ENCODE measurements around the gene RTEL1. TPM values are rescaled to one million over a fixed set of nuclear protein-coding genes. Genes with fewer than 3 reads are reported as not detected.

RTEL1 gene
- total RNA-seq, 2 donors from 2014 or later, result 7.3 to 50.4 TPM

GRCh38 chr20:63619086-63619485 lies 39.0 kb upstream of the RTEL1 start:
- WGBS, 2 donors, result 92 to 94% methylated on average over 12 to 16 of the region's 16 CpGs
- no peaks in the 10 kb centered on the region for H3K4me1 ChIP-seq
- TF ChIP-seq, protein P1, sequence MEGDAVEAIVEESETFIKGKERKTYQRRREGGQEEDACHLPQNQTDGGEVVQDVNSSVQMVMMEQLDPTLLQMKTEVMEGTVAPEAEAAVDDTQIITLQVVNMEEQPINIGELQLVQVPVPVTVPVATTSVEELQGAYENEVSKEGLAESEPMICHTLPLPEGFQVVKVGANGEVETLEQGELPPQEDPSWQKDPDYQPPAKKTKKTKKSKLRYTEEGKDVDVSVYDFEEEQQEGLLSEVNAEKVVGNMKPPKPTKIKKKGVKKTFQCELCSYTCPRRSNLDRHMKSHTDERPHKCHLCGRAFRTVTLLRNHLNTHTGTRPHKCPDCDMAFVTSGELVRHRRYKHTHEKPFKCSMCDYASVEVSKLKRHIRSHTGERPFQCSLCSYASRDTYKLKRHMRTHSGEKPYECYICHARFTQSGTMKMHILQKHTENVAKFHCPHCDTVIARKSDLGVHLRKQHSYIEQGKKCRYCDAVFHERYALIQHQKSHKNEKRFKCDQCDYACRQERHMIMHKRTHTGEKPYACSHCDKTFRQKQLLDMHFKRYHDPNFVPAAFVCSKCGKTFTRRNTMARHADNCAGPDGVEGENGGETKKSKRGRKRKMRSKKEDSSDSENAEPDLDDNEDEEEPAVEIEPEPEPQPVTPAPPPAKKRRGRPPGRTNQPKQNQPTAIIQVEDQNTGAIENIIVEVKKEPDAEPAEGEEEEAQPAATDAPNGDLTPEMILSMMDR (IDR thresholded peaks at IDR 0.05), result no peak
- no peak for TF ChIP-seq POLR2A (IDR thresholded peaks at IDR 0.05)
- peaks cover 0 to 5% of the 10 kb centered on the region in 2 donors for H3K36me3 ChIP-seq (replicated peaks in 1 of 2; ENCODE audit: insufficient read depth in 1 of 2, low read depth in 2 of 2)
- ATAC-seq (no peak), DNase-seq (no peak)
- no peak overlapping the region for H3K27ac ChIP-seq
- H3K4me3 ChIP-seq, result no peak overlapping the region
- H3K27me3 ChIP-seq, result no peaks in the 10 kb centered on the region
- no peaks in the 10 kb centered on the region for H3K9me3 ChIP-seq
- intact Hi-C loops (cut with DNase I), result no loop called here

- no peaks in the 10 kb centered on the region for H3K27me3 ChIP-seq
- intact Hi-C loops (cut with DNase I), result no loop called here
- no peak overlapping the region for H3K27ac ChIP-seq
- no peak for ATAC-seq
- TF ChIP-seq, protein P1 (IDR thresholded peaks at IDR 0.05), result no peak
- TF ChIP-seq POLR2A (IDR thresholded peaks at IDR 0.05), result no peak
- peaks cover 0 to 5% of the 10 kb centered on the region in 2 donors for H3K36me3 ChIP-seq (replicated peaks in 1 of 2; ENCODE audit: insufficient read depth in 1 of 2, low read depth in 2 of 2)
- no peak overlapping the region for H3K4me3 ChIP-seq
- no peak for DNase-seq
- H3K4me1 ChIP-seq, result no peaks in the 10 kb centered on the region
- 83 to 91% methylated on average over 12 to 13 of the region's 13 CpGs for WGBS, 2 donors
- no peaks in the 10 kb centered on the region for H3K9me3 ChIP-seq
Measured at GRCh38 chr20:63619505-63619904, 38.6 kb upstream of the RTEL1 start.

GRCh38 chr20:63620991-63621390 lies 37.1 kb upstream of the RTEL1 start:
- peaks cover 6% of the 10 kb centered on the region for H3K4me1 ChIP-seq
- ATAC-seq (no peak), DNase-seq (no peak)
- H3K27ac ChIP-seq, result no peak overlapping the region
- intact Hi-C loops (cut with DNase I), result no loop called here
- H3K36me3 ChIP-seq (replicated peaks in 1 of 2; ENCODE audit: insufficient read depth in 1 of 2, low read depth in 2 of 2), result peaks cover 0 to 5% of the 10 kb centered on the region in 2 donors
- H3K4me3 ChIP-seq, result no peak overlapping the region
- 68 to 76% methylated on average over 8 of the region's 8 CpGs for WGBS, 2 donors
- TF ChIP-seq, protein P1 (IDR thresholded peaks at IDR 0.05), result no peak
- no peak for TF ChIP-seq POLR2A (IDR thresholded peaks at IDR 0.05)
- H3K27me3 ChIP-seq, result no peaks in the 10 kb centered on the region
- H3K9me3 ChIP-seq, result no peaks in the 10 kb centered on the region

DNA sequence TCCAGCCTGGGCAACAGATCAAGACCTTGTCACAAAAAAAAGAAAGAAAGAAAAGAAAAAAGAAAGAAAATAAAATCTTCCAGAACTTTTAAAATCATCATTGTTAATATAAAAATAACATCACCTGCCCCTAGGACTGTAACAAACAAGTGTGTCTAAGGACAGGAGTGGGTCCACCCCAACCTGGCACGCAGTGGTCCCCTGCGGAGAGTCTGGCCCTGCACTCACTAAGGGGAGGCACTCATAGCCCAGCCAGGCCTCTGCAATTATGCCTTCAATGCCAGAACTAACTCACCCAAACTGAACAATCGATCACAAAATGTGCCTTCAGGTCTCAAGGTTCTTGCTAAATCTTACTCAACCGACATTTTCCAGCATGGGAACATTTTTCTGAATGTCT lies 36.0 kb upstream of the RTEL1 start:
- DNase-seq (no peak), ATAC-seq (no peak)
- no peak for TF ChIP-seq POLR2A (IDR thresholded peaks at IDR 0.05)
- TF ChIP-seq, protein P1 (IDR thresholded peaks at IDR 0.05), result no peak
- no peak overlapping the region for H3K4me3 ChIP-seq
- H3K36me3 ChIP-seq (replicated peaks in 1 of 2; ENCODE audit: insufficient read depth in 1 of 2, low read depth in 2 of 2), result peaks cover 0 to 3% of the 10 kb centered on the region in 2 donors
- WGBS, 2 donors, result 79 to 95% methylated on average over 4 of the region's 4 CpGs
- H3K27ac ChIP-seq, result no peak overlapping the region
- no peaks in the 10 kb centered on the region for H3K9me3 ChIP-seq
- intact Hi-C loops (cut with DNase I), result no loop called here
- H3K27me3 ChIP-seq, result no peaks in the 10 kb centered on the region
- H3K4me1 ChIP-seq, result peaks cover 7% of the 10 kb centered on the region

- Histone ChIP-seq H3K9me3 (no peaks in the 10 kb centered on the region), H3K27ac (no peak overlapping the region), H3K27me3 (no peaks in the 10 kb centered on the region), H3K4me3 (no peak overlapping the region), H3K36me3 (replicated peaks in 1 of 2; ENCODE audit: insufficient read depth in 1 of 2, low read depth in 2 of 2) (peaks cover 0 to 3% of the 10 kb centered on the region in 2 donors), H3K4me1 (peaks cover 7% of the 10 kb centered on the region)
- TF ChIP-seq, protein P1 (IDR thresholded peaks at IDR 0.05), result no peak
- no peak for TF ChIP-seq POLR2A (IDR thresholded peaks at IDR 0.05)
- no peak for DNase-seq
- intact Hi-C loops (cut with DNase I), result no loop called here
- 93 to 95% methylated on average over 14 of the region's 14 CpGs for WGBS, 2 donors
- ATAC-seq, result no peak
Measured at GRCh38 chr20:63622732-63623131, 35.4 kb upstream of the RTEL1 start.

All from body of pancreas (tissue), 4 donors.